Smooth muscle cell (in vitro differentiated cells): ENCODE results near the gene RGS13. TPM values are rescaled to one million over a fixed set of nuclear protein-coding genes. Genes with fewer than 3 reads are reported as not detected.
A peak's percentile ranks its signal among the peaks of the same experiment; 100 is the strongest.

Source experiments
- DNase-seq: peaks from one replicate; lab custom pipeline; 2025; ENCODE audit not compliant: unreplicated experiment; lab: John Stamatoyannopoulos, UW
- H2AFZ ChIP-seq: fragments of 200-600 bp; sonication (generic); 2 replicates; pipeline ENCODE4 v1.6.0; 2016; ENCODE audit warnings: antibody characterized with exemption, low read depth, mild to moderate bottlenecking
- H3F3A ChIP-seq: fragments of 200-600 bp; sonication (generic); 2 replicates; pipeline ENCODE4 v1.6.0; 2017; ENCODE audit warnings: antibody characterized with exemption, low read depth
- H3K27ac ChIP-seq: fragments of 200-600 bp; sonication (generic); 2 replicates; pipeline ENCODE4 v1.5.1; 2016; ENCODE audit warnings: low read depth, mild to moderate bottlenecking
- H3K27me3 ChIP-seq: fragments of 200-600 bp; sonication (generic); 2 replicates; pipeline ENCODE4 v1.6.1; 2016; ENCODE audit warnings: low read depth, mild to moderate bottlenecking
- H3K36me3 ChIP-seq: fragments of 200-600 bp; sonication (generic); 2 replicates; pipeline ENCODE4 v1.5.1; 2016; ENCODE audit warnings: low read depth
- H3K4me1 ChIP-seq: fragments of 200-600 bp; sonication (generic); 2 replicates; pipeline ENCODE4 v1.5.1; 2016; ENCODE audit warnings: low read depth
- H3K4me2 ChIP-seq: fragments of 200-600 bp; sonication (generic); 2 replicates; pipeline ENCODE4 v1.6.0; 2016; ENCODE audit warnings: mild to moderate bottlenecking
- H3K4me3 ChIP-seq: fragments of 200-600 bp; sonication (generic); 2 replicates; pipeline ENCODE4 v1.5.1; 2016; ENCODE audit warnings: mild to moderate bottlenecking
- H3K79me2 ChIP-seq: fragments of 200-600 bp; sonication (generic); 2 replicates; pipeline ENCODE4 v1.6.0; 2016; ENCODE audit warnings: low read depth, mild to moderate bottlenecking
- H3K9ac ChIP-seq: fragments of 200-600 bp; sonication (generic); 2 replicates; pipeline ENCODE4 v1.6.0; 2016; ENCODE audit warnings: low read depth
- H3K9me3 ChIP-seq: fragments of 200-600 bp; sonication (generic); replicated peaks from 2 replicates; pipeline ENCODE4 v1.5.1; 2016; ENCODE audit warnings: low read depth
- H4K20me1 ChIP-seq: fragments of 200-600 bp; sonication (generic); 2 replicates; pipeline ENCODE4 v1.6.0; 2016; ENCODE audit warnings: low read depth
- CTCF ChIP-seq: fragments of 200-600 bp; sonication (generic); IDR thresholded peaks from 2 replicates; pipeline ENCODE4 v1.5.1; 2017; ENCODE audit warnings: borderline replicate concordance, mild to moderate bottlenecking, antibody characterized with exemption; ENCODE audit not compliant: insufficient read depth, poor library complexity, severe bottlenecking
- WGBS: methylation state at CpG from one replicate; pipeline ENCODE4 v1.1.7; 2016; ENCODE audit warnings: low lambda C conversion rate; 5-methylcytosine and 5-hydroxymethylcytosine counted together
- polyA plus RNA-seq: library from polyadenylated mRNA; unstranded; fragments of >200 nt; fragmentation: Nextera tagmentation; extraction: Ambion mirVana; gene quantifications from 2 replicates; pipeline ENCODE4 v1.2.1, GENCODE V29; 2016
- total RNA-seq: library from RNA; depleted of rRNA; stranded (reverse); fragments of >200 nt; gene quantifications from 2 replicates; pipeline ENCODE4 v1.2.3, GENCODE V29; 2014

The RGS13 gene
- total and polyA plus RNA-seq, 2 experiments from 2014 or later = 0.45 TPM; not detected in 1

GRCh38 chr1:192589813-192590212 lies 46.1 kb upstream of the RGS13 start:
- DNase-seq = no peak
- 27% methylated on average over 3 of the region's 3 CpGs for WGBS
- Histone ChIP-seq H4K20me1 (no peaks in the 10 kb centered on the region), H3K9me3 (no peaks in the 10 kb centered on the region), H3K36me3 (no peaks in the 10 kb centered on the region), H3K27ac (peak overlapping the region; percentile 71), H3K9ac (no peak overlapping the region), H3F3A (no peaks in the 10 kb centered on the region), H3K4me2 (peak overlapping the region; percentile 58), H3K4me3 (no peak overlapping the region), H2AFZ (no peak overlapping the region), H3K27me3 (no peaks in the 10 kb centered on the region), H3K4me1 (peaks cover 3% of the 10 kb centered on the region), H3K79me2 (no peaks in the 10 kb centered on the region)
- TF ChIP-seq CTCF = no peak

DNA sequence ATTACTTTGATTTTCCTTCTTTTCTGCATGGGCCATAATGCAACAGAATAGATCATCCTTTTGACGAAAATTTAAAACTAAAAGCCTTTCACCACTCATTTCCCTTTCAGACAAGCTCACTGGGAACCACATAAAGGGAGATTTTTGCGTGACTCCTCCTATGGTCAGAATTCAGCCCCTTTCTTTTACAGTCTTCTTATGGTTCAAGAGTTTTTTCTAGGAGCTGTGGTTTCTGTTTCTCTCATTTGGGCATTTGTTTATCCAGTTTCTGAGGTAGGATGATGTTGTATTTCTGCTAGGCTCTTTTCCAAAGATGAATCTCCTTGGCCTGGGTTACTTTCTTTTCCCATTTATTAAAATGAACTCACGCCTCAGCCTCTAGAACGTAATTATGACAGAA lies 43.4 kb upstream of the RGS13 start:
- no peaks in the 10 kb centered on the region for H3K27me3 ChIP-seq
- H2AFZ ChIP-seq = no peak overlapping the region
- no peak for DNase-seq
- H3K4me3 ChIP-seq = no peak overlapping the region
- peak overlapping the region; percentile 77 for H3K27ac ChIP-seq
- no peak for TF ChIP-seq CTCF
- peak overlapping the region; percentile 20 for H3K4me2 ChIP-seq
- WGBS = 62% methylated on average over 4 of the region's 4 CpGs
- H3K4me1 ChIP-seq = peaks cover 3% of the 10 kb centered on the region
- no peaks in the 10 kb centered on the region for H3K9me3 ChIP-seq
- H3K9ac ChIP-seq = no peak overlapping the region
- H3K79me2 ChIP-seq = no peaks in the 10 kb centered on the region
- no peaks in the 10 kb centered on the region for H3F3A ChIP-seq
- no peaks in the 10 kb centered on the region for H4K20me1 ChIP-seq
- no peaks in the 10 kb centered on the region for H3K36me3 ChIP-seq

- H3K27ac ChIP-seq = peak overlapping the region; percentile 77
- no peak overlapping the region for H3K9ac ChIP-seq
- H3F3A ChIP-seq = no peaks in the 10 kb centered on the region
- TF ChIP-seq CTCF = no peak
- no peaks in the 10 kb centered on the region for H4K20me1 ChIP-seq
- H3K36me3 ChIP-seq = no peaks in the 10 kb centered on the region
- no peaks in the 10 kb centered on the region for H3K9me3 ChIP-seq
- H3K27me3 ChIP-seq = no peaks in the 10 kb centered on the region
- no peak for DNase-seq
- WGBS = 87% methylated on average over 2 of the region's 2 CpGs
- no peak overlapping the region for H3K4me3 ChIP-seq
- no peaks in the 10 kb centered on the region for H3K79me2 ChIP-seq
- peaks cover 3% of the 10 kb centered on the region for H3K4me1 ChIP-seq
- peak overlapping the region; percentile 20 for H3K4me2 ChIP-seq
- no peak overlapping the region for H2AFZ ChIP-seq
Measured at GRCh38 chr1:192592981-192593708, 42.8 kb upstream of the RGS13 start.

GRCh38 chr1:192595299-192595698 lies 40.6 kb upstream of the RGS13 start:
- H3K9me3 ChIP-seq = no peaks in the 10 kb centered on the region
- no peaks in the 10 kb centered on the region for H3F3A ChIP-seq
- TF ChIP-seq CTCF = no peak
- no peaks in the 10 kb centered on the region for H3K79me2 ChIP-seq
- no peaks in the 10 kb centered on the region for H3K27me3 ChIP-seq
- 77% methylated on average over 2 of the region's 3 CpGs for WGBS
- no peak overlapping the region for H3K4me2 ChIP-seq
- H3K4me3 ChIP-seq = no peak overlapping the region
- DNase-seq = no peak
- H3K27ac ChIP-seq = no peak overlapping the region
- H3K4me1 ChIP-seq = no peaks in the 10 kb centered on the region
- no peak overlapping the region for H3K9ac ChIP-seq
- H2AFZ ChIP-seq = no peak overlapping the region
- no peaks in the 10 kb centered on the region for H4K20me1 ChIP-seq
- H3K36me3 ChIP-seq = no peaks in the 10 kb centered on the region
